ENCODE measurements around the gene THRSP.

DNA sequence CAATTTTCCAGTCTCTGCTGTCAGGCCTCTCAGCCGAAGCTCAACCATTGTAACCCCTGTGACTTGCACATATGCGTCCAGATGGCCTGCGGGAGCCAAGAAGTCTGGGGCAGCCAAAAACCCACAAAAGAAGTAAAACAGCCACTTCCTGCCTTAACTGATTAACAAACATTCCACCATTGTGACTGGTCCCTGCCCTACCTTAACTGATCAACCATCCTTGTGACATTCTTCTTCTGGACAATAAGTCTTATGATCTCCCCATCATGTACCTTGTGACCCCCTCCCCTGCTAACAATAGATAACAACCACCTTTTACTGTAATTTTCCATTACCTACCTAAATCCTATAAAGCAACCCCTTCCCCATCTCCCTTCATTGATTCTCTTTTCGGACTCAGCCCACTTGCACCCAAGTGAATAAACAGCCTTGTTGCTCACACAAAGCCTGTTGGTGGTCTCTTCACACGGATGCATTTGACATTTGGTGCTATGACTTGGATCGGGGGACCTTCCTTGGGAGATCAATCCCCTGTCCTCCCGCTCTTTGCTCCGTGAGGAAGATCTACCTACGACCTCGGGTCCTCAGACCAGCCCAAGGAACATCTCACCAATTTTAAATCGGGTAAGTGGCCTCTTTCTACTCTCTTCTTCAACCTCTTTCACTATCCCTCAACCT, 17.3 kb downstream of the THRSP start:
- TF ChIP-seq POLR2A (IDR thresholded peaks at IDR 0.05) = no peak
- TF ChIP-seq CTCF (IDR thresholded peaks at IDR 0.05) = no peak
- no peak for TF ChIP-seq EP300 (IDR thresholded peaks at IDR 0.05)
